ENCODE data around the gene CDH23. TPM values are rescaled to one million over a fixed set of nuclear protein-coding genes. Genes with fewer than 3 reads are reported as not detected.

The CDH23 gene
- total RNA-seq, 1 donor from 2014 or later = 20.9 TPM

GRCh38 chr10:71531485-71532446 is 135.0 kb downstream of the CDH23 start:
- DNase-seq (ENCODE audit: low spot score) = no peak
- no peak for ATAC-seq

GRCh38 chr10:71532878-71533277 is 136.2 kb downstream of the CDH23 start:
- no peak for ATAC-seq
- DNase-seq (ENCODE audit: low spot score) = no peak

GRCh38 chr10:71533936-71534335 is 137.2 kb downstream of the CDH23 start:
- DNase-seq (ENCODE audit: low spot score) (no peak), ATAC-seq (no peak)

GRCh38 chr10:71534568-71535194 is 138.0 kb downstream of the CDH23 start:
- DNase-seq (ENCODE audit: low spot score) (no peak), ATAC-seq (peak; percentile 13)

- ATAC-seq = no peak
- no peak for DNase-seq (ENCODE audit: low spot score)
Observed at GRCh38 chr10:71536332-71536731, 139.6 kb downstream of the CDH23 start.

GRCh38 chr10:71537125-71537524 is 140.4 kb downstream of the CDH23 start:
- no peak for DNase-seq (ENCODE audit: low spot score)
- ATAC-seq = no peak

- no peak for ATAC-seq
Observed at GRCh38 chr10:71537681-71538080, 141.0 kb downstream of the CDH23 start.

GRCh38 chr10:71538608-71539260 is 142.0 kb downstream of the CDH23 start:
- no peak for ATAC-seq
- no peak for DNase-seq (ENCODE audit: low spot score)

More at GRCh38 chr10:71537681-71538080, 141.0 kb downstream of the CDH23 start:
- DNase-seq (ENCODE audit: low spot score) = no peak

- no peak for DNase-seq (ENCODE audit: low spot score)
- ATAC-seq = no peak
Observed at GRCh38 chr10:71539442-71540118, 142.9 kb downstream of the CDH23 start.

GRCh38 chr10:71542478-71542877 is 145.8 kb downstream of the CDH23 start:
- ATAC-seq = no peak
- DNase-seq (ENCODE audit: low spot score) = no peak

- no peak for DNase-seq (ENCODE audit: low spot score)
- ATAC-seq = no peak
Observed at GRCh38 chr10:71543608-71544170, 147.0 kb downstream of the CDH23 start.

- ATAC-seq = no peak
- DNase-seq (ENCODE audit: low spot score) = no peak
Observed at GRCh38 chr10:71545001-71545400, 148.3 kb downstream of the CDH23 start.

- DNase-seq (ENCODE audit: low spot score) = no peak
- ATAC-seq = no peak
Observed at GRCh38 chr10:71546220-71546619, 149.5 kb downstream of the CDH23 start.

- no peak for ATAC-seq
- no peak for DNase-seq (ENCODE audit: low spot score)
Observed at GRCh38 chr10:71547312-71547711, 150.6 kb downstream of the CDH23 start.

GRCh38 chr10:71547876-71548846 is 151.4 kb downstream of the CDH23 start:
- DNase-seq (ENCODE audit: low spot score) = no peak

GRCh38 chr10:71549766-71550533 is 153.2 kb downstream of the CDH23 start:
- ATAC-seq = no peak
- no peak for DNase-seq (ENCODE audit: low spot score)

More at GRCh38 chr10:71547876-71548846, 151.4 kb downstream of the CDH23 start:
- ATAC-seq = peak; percentile 53

GRCh38 chr10:71550628-71551027 is 153.9 kb downstream of the CDH23 start:
- DNase-seq (ENCODE audit: low spot score) = no peak
- ATAC-seq = no peak

- ATAC-seq = no peak
- no peak for DNase-seq (ENCODE audit: low spot score)
Observed at GRCh38 chr10:71551970-71552369, 155.2 kb downstream of the CDH23 start.

GRCh38 chr10:71553432-71553831 is 156.7 kb downstream of the CDH23 start:
- ATAC-seq (no peak), DNase-seq (ENCODE audit: low spot score) (no peak)

All from left lobe of liver (tissue), 2 donors.